NCI-H2196 treated with DMSO at 0.1 percent for 48 hours (cell line): Measurements from ENCODE around the gene CINP.
"Not testable (repeated sequence)": the region's sequence is repeated elsewhere in the genome, so short reads cannot be mapped to it uniquely, and the experiment has no call there.

Experiments
- DNase-seq: peaks from one replicate; lab custom pipeline; 2025; ENCODE audit not compliant: unreplicated experiment; lab: John Stamatoyannopoulos, UW

CINP gene

GRCh38 chr14:102321456-102322422 is 41.0 kb downstream of the CINP start:
- no peak for DNase-seq

- DNase-seq = no peak
Measured at GRCh38 chr14:102320671-102321455, 41.8 kb downstream of the CINP start.

GRCh38 chr14:102320033-102320660 is 42.5 kb downstream of the CINP start:
- DNase-seq = no peak

- peak; percentile 25 for DNase-seq
Measured at GRCh38 chr14:102319351-102320032, 43.2 kb downstream of the CINP start, which contains the start of gene ZNF839. Gene ZNF839, plus strand, starts transcription at chr14:102319746. Its CDS starts 20 bp downstream, at chr14:102319766.

- DNase-seq = no peak
Measured at GRCh38 chr14:102318781-102319276, 43.9 kb downstream of the CINP start.

- no peak for DNase-seq
Measured at GRCh38 chr14:102317564-102318248, 45.0 kb downstream of the CINP start.

GRCh38 chr14:102316743-102317563 is 45.7 kb downstream of the CINP start:
- DNase-seq = peak; percentile 37

GRCh38 chr14:102316338-102316742 is 46.4 kb downstream of the CINP start:
- DNase-seq = no peak

- no peak for DNase-seq
Measured at GRCh38 chr14:102315121-102315520, 47.6 kb downstream of the CINP start.

- DNase-seq = peak; percentile 49
Measured at GRCh38 chr14:102314242-102315011, 48.3 kb downstream of the CINP start.

- DNase-seq = peak; percentile 47
Measured at GRCh38 chr14:102304611-102305506, 57.8 kb downstream of the CINP start, which contains the start of gene MOK. Gene MOK, minus strand, starts transcription at chr14:102305164. Its CDS starts 196 bp downstream, at chr14:102304968.

GRCh38 chr14:102303664-102304063 is 59.0 kb downstream of the CINP start:
- no peak for DNase-seq

- DNase-seq = not testable (repeated sequence)
Measured at GRCh38 chr14:102298303-102299070, 64.2 kb downstream of the CINP start.
